CD4-positive, alpha-beta T cell treated with Interleukin-17A for 4 hours (primary cell): ENCODE data around the gene MTREX.

ENCODE experiments used
- DNase-seq: peaks from one replicate; pipeline ENCODE4 v3.0.0-alpha.2; 2020; ENCODE audit warnings: mixed read lengths

Gene MTREX

DNA sequence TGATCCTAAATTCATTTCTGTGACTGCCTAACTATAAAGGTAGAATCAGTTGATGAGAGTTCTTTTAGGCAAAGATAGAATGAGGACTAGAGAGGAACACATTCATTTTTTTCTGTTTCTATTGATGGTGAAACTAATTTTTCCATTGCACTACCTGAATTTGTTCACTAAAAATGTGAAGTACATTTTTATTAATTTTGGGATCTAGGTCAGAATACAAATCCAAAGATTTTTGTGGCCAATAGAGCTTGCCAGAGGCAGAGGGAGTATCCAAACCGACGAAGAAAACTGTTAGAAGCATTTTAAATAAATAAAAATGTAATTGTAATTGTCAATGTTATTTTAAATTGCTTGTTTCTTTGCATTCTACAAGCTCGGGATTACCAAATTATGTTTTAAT is 78.1 kb downstream of the MTREX start:
- no peak for DNase-seq

DNA sequence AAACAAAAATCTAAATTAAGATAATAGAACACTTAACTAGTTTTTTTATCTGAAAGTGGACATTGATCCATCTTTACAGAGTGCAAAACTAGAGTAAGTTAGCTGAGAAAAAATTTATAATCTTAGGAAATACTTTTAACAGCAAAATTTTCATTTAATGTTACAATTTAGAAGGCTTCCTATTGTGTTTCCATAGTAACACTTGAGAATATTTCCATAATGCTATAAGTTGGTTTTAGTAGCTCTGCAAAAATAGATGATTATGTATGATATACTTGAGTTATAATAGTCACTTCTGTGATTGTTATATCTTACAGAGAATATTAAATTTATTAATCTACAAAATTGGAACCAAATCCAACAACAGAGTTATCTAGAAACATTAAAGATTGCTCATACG is 78.6 kb downstream of the MTREX start:
- DNase-seq: no peak

DNA sequence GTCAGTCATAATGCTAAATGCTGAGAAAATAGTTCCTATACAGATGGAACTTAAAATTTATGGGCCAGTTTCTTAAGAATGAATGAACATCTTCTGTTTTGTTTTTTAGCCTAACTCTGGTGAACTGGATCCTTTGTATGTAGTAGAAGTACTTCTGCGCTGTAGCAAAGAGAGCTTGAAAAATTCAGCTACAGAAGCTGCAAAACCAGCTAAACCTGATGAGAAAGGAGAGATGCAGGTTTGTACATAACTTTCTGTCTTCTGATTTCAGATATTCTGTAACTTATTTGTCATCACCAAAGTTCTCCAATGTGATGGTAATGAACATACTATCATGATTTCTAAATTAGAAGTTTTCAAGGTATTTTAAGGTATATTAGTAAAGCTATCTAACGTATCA is 80.1 kb downstream of the MTREX start:
- no peak for DNase-seq

DNA sequence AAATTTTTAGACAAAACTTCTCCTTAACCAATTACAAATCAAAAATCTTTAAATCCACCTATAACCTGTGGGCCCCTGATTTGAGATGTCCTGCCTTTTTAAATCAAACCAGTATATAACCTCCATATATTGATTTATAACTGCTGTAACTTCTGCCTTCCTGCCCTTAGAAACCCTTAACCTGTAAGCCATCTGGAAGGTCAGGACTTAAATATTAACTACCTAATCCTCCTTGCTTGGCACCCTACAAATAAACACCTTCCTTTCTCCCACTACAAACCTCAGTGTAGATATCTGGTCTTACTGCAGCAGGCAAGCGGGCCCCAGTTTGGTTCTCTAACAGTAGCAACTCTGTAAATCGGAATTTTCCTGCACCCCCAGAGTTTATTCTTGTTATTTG is 83.9 kb downstream of the MTREX start:
- DNase-seq: no peak

DNA sequence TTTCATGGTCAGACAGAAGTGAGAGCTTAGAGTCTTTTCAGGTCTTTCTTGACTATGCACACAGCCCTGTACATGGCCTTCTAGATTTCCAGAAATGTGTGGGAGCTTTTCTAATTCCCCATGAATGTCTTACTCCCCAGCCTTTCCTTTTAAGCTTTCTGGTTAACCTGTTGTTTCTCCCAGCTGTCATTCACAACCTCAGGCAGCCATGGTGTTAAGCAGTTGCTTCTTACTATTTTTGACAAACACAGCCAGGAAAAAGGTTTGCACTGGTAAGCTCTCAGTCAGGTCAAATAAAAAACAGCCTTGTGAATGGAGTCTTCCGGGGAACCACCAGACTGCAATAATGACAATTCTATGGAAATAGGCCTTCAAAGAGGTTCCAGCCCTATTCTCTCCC is 84.9 kb downstream of the MTREX start:
- DNase-seq: no peak

DNA sequence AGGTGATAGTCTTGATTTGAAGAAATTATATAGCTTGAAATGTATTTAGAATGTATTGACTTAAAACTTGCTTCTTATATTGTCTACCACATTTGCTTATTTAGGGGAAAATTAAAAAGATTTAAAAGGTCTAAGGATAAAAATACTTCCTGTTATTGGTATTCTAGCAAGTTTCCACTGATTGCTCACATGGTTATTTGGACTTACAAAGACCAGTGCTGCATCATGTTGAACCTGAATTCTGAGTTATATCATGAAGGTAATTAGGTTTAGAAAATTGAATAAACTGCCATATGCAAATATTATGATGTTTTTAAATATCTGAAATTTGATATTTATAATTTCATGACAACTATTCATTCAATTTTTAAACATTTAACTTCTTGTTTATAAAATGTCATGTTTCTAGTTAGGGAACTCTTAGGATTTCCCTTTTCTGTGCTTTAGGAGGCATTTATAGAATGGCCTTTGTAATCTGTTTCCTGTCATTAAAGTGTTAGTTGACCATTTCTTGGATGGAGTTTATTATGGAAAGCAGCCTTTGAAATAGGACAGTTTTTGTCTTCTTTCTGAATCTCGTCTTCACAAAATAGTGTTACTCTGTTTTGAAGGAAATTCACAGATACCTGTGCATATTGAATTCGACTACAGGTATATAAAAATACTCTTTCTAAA is 85.8 kb downstream of the MTREX start:
- DNase-seq: no peak

DNA sequence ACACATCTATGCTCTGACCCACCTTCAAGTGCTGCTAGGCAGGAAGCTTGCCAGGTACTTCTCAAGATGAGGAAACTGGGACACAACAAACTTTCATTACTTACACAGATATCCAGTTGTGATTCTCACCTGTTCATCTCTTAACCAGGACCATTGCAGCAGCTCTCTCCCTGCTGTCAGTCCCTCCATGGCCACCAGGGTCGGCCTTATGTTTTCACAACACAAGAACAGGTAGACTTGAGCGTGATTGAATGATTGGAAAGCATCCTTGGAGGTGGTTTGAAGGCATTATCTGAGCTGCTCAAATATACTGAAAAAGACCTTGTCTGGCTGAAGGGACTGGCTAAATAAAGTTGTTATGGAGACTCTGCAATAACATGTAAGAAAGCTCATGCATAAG is 94.4 kb downstream of the MTREX start:
- no peak for DNase-seq

DNA sequence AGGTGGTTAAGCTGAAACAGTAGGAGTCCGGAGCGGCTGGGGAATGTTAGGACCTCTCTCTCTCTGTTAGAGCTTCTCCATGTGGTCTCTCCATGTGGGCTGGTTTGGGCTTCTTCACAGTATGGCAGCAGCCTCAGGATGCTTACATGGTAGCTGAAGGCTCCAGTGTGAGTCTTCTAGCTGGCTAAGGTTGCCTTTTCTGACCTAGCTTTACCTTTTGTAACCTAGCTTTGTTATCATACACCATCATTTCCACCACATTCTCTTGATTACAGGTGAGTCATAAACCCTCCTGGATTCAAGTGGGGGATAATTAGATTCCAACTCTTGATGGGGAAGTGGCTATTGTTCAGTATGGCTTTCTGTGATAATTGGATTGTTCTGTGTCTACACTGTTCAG is 98.5 kb downstream of the MTREX start:
- DNase-seq: no peak

DNA sequence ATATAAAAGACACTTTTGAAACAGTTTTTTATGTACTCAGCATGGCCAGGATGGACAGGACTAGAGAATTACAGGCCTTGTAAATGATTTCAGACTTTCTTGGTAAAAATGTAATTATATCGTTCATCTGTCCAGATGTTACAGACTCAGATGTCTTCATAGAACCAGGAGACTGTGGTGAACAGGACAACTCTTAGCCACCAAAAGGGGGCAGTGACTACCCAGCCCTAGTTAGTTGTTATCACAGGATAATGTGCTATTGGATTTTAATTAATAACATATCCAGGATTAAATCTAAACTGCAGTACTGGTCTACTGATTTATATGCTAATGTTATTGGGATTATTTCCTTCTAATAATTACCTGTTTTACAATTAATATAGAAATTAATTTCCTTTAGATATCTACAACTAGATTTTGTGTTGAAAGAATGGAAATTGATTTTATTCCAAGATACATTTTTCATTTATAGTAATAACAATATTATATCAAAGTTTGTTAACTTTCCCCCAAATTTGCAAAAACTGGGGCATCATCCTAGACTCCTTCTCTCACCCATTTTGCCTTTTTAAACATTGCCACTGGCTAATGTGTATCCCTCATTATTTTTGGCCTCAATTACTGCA is 99.4 kb downstream of the MTREX start:
- DNase-seq: peak; percentile 15

DNA sequence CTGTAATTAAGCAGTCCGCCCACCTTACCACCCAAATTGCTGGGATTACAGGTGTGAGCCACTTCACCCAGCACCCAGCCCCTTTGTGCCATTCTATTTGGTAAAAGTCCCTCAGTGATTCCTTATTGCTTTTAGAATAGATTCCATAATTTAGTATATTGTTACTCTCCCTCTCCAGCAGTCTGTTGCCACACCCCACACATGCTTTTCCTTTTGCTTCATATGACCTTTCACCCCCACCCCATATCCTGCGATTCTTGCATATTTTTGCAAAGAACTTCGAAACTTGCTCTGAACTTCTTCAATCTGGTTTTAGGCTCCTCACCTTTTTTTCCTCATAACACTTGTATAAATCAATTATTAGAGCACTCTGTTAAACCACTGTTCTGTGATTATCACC is 100.2 kb downstream of the MTREX start:
- no peak for DNase-seq

DNA sequence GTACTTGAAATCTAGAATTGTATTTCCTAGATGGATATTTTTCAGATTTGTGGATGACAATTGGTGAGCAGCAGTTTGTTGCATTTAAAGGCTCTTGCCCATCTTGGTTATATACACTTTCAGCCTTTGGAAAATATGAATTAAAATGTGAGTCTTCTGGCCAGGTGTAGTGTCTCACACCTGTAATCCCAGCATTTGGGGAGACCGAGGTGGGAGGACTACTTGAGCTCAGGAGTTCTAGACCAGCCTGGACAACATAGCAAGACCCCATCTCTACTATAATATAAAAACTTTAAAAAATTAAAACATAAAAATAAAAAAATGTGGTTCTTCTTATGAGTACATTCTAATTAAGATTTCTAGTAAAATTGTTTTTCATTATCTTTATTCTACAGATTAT is 102.0 kb downstream of the MTREX start:
- no peak for DNase-seq

DNA sequence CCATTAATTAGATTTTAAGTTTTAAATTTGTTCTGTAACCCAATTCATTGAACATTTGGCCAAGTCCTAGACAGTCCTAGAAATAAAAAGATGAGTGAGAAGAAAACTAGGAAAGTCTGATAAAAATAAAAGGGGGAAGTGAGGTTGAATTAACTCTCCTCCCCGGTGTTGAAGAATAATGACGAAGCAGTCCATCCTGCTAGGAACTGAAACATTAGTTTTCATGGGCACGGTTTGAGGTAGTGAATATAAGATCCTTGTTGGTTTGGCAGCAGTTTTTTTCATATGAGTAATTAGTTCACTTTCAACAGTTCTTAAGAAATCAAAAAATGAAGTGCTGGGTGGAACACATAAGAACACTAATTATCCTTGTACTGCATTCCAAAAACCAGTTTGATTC is 103.1 kb downstream of the MTREX start:
- no peak for DNase-seq

DNA sequence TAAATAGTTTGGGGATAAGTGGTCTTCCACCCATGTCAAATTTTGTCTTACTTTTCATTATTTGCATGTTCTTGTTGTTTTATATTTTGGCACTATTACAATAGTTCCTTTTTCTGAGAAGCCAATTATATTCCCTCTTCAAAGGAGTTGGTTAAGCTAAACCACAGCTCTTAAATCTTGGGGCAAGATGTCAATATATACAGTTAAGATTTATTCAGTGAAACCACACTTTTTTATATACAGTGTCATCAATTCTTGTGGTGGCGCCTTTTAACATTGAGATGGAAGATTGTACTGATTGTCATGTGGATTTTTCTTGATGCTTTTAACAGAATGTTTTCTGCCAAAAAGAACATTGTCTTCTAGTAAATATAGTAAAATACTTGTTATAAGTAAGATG is 104.1 kb downstream of the MTREX start:
- no peak for DNase-seq

DNA sequence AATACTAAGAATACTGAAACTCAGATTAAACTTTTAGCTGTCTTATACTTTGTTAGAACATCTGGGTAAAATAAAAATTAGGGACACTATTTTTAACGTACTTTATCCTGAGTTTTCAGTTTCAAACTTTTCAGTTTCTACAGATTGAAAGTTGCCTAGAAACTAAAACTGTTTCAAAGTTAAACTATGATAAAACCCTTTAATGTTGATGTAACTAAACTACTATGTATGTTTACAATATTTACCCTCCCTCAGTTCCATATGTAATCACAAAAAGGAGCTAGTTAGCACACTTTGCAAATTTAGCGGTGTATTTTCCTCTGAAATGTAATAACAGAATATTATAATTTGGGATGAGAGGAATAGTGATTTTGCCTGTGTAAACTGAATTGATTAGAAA is 105.9 kb downstream of the MTREX start:
- DNase-seq: no peak

DNA sequence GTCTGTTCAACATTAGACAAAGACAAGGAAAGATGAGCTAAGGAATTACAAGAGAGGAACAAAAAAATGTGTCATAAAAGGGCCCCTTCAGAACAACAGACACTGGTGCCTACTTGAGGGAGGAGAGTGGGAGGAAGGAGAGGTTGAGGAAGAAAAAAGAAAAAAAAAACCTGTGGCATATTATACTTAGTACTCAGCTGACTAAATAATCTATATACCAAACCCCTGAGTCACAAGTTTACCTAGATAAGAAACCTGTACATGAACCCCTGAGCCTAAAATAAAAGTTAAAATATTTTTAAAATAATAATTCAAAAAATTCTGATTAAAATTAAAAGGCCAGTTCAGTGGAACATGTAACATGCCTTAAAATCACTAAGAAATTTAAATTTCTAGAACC is 107.3 kb downstream of the MTREX start:
- DNase-seq: no peak

DNA sequence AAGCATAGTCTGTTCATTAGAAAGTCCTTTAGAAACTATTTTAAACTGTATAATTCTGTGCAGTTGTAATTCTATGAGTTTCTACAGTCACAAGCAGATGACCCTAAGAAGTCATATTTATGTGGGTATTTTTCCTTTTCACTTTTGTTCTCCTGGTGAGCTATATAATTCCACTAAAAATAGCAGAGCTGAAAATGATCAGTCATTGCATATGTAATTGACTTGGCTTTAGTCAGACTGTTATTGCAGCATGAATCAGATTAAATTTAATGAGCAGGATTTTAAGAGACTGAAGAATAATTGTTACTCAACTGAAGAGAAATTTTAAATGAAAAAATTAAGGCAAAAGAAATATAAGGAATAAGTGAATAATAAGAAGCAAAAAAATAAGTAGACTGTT is 108.5 kb downstream of the MTREX start:
- DNase-seq: no peak

DNA sequence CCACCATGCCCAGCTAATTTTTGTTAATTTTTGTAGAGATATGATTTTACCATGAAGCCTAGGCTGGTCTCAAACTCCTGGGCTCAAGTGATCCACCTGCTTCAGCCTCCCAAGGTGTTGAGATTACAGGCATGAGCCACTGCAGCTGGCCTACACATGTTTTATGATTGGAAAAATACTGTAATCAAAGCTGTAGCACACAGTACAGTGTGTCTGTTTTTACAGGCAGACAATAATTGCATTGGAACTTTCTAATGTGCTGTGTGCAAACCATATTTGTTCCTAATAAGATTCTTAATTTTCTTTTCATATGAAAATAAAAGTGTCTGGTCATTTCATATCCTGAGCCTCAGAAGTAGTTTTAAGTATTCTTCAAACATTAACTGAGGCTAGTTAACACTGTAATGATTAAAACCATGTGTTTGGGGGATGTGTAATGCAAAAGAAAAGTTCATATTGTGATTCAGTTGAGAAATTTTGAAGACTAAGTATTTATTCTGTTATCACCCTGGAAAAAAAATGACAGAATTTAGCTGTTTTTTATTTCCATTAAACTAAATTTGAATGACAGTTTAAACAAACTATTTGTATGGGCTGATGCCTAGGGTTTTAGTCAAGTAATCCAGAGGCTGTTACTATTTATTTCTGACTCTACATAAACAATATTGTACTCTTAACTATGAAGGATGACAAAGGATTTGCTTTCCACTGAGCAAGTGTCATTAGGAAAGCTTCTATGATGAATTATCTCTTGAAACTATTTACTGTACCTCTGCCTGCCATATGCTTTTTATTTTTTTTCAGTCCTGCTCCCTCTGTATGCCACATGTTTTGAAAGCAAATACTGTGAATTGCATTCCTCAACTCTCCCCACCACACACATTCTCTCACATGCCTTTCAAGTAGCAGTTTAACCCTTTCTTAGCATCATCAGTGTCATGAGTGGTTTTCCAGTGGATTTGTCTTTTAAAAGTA is 111.5 kb downstream of the MTREX start:
- no peak for DNase-seq

DNA sequence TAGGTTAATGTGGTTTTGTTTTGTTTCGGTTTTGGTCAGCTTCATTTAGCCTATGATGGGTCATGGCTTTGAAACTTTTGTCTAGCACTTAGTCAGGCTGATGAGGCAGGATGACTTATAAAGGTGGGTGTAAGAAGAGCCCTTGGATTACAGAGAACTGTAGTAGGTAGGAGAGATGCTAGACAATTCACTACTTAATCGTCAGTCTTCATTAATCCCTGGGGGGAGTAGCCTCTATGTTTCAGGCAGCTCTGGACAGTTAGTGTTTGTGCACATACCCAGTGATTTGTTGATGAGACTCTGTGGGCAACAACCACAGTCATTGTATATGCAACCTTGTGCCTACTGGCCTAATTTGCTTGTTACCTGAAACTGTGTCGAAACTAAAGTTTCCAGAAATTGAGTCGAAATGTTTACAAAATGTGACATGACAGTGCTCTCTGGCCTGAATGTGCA is 113.3 kb downstream of the MTREX start:
- no peak for DNase-seq

DNA sequence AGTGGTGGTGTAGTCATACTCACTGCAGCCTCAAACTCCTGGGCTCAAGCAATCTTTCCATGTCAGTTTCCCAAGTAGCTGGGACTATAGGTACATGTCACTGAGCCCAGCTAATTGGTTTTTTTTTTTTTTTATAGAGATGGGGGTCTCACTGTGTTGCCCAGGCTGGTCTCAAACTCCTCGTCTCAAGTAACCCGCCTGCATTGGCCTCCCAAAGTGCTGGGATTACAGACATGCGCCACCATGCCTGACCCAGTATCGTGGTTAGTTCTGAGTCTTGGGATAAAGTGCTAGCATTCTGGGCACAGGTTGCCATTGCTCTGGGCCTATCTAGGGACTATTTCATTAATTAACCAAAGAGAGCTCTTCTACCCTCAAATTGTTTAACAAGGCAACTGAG is 118.7 kb downstream of the MTREX start:
- no peak for DNase-seq

DNA sequence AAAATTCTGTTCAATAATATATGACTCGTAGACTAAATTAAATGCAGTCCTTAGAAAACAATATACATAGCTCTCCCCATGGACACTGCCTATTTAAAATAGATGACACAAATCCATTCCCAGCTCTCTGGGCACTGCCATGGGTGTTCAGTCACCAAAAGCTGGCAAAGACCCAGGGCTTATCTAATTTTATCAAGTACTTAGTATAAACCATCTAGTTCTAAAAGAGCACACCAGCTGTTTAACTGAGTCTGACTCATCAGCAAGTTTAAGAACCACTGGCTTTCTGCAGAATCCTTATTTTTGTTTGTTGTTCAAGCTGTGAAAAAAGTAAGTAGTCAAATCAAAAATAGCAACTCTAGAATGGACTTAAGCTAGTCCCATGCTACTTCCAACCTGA is 119.4 kb downstream of the MTREX start:
- DNase-seq: no peak

DNA sequence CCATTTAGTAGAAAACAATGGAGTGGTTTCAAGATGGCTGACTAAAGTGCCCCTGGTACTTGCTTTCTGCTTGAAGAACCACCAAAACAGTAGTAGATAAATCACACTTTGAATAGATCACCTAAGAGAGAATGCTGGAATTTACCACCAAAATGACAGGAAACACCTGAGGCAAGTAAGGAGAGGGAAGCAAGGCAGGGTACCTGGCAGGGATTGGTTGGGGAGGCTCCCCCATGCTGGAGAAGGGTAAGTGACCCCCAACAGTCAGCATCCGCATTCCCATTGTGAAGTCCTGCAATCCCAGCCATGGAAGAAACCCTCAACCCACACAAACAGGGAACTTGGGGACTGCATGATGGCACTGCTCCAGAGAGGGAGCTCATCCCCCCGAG is 121.4 kb downstream of the MTREX start:
- DNase-seq: no peak

DNA sequence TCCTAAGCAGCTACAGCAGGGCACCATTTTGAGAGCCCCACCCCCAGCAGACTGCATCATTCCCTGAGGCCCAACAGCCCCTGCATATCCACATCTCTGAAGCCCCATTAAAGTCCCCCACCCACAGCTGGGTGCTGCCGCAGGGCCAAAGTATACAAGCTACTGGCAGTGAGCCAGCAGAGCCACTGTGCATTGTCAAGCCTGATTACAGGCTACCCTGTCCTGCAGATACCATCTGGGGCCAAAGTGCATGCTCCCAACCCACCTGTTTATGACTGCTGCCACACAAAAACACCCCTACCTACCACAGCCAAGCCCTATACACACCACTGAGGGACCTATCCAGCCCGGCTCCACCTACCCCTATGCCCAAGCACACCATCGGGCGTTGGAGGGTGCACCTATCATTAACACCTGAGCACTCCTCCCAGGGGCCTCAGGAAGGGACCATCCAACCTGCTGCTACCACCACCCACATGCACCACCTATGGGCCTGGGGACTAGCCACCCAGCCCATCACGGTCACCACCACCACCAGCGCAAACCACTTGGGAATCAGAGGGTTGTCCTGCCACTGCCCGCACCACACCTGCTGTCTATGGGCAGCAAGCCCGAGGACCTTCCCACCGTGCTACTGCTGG is 121.9 kb downstream of the MTREX start:
- no peak for DNase-seq

DNA sequence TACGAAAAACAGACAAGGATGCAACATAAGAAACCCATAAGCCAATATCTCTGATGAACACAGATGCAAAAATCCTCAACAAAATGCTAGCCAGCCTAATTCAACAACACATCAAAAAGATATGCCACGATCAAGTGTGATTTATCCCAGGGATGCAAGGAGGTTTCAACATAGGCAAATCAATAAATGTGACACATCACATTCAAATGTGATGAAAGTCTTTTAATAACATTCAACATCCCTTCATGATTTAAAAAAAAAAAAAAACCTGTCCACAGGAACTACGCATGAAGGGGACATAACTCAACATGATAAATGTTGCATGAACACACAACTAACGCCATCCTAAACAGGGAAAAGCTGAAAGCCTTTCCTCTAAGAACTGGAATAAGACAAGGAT is 124.8 kb downstream of the MTREX start:
- no peak for DNase-seq
